Right kidney (tissue), 1 donor: ENCODE results near the gene RAB24.
"Not testable (repeated sequence)": the region's sequence is repeated elsewhere in the genome, so short reads cannot be mapped to it uniquely, and the experiment has no call there.

Source experiments
- DNase-seq: peaks from one replicate; pipeline ENCODE4 v3.0.0-alpha.2; 2016

RAB24 gene

DNA sequence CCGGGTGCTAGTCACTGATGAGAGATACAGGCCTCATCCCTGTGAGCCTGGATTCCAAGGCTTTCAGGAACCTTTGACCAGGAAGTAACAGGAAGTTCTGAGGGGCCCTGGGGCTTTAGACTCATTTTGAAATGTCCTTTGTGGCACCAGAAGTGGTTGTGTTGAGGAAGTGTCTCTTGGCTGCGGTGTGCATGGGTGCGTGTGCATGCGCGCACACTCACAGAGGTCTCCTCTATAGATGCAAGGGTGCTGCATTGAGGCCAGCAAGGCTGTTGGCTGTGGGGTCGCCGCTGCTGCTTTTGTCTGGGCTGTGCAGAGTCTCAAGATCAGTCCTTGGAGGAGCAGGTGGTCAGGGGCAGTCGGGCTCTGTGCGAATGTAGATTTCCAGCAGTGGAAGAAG is 7.6 kb downstream of the RAB24 start:
- no peak for DNase-seq

GRCh38 chr5:177294632-177295031 is 8.9 kb downstream of the RAB24 start:
- no peak for DNase-seq

GRCh38 chr5:177293819-177294581 is 9.5 kb downstream of the RAB24 start:
- no peak for DNase-seq

- no peak for DNase-seq
Observed at GRCh38 chr5:177291735-177292134, 11.8 kb downstream of the RAB24 start.

GRCh38 chr5:177290816-177291596 is 12.5 kb downstream of the RAB24 start:
- no peak for DNase-seq

- DNase-seq: no peak
Observed at GRCh38 chr5:177288191-177288590, 15.3 kb downstream of the RAB24 start.

DNA sequence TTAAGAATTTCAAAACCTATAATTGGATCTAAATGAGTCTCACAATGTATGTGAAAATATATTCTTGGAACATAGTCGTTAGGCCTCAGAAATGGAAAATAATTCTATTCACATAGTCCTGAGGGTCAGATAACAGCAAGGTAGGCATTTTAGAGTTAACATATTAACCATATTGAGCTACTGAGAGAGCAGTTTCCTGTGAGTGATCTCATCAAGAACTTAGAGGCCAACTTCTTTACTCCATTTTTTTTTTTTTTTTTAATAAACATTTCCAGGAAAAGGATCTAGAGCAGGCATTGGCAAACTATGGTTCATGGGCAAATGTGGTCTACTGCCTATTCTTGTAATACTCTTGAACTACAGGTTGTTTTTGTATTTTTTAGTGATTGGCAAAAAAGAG is 26.6 kb downstream of the RAB24 start:
- no peak for DNase-seq

DNA sequence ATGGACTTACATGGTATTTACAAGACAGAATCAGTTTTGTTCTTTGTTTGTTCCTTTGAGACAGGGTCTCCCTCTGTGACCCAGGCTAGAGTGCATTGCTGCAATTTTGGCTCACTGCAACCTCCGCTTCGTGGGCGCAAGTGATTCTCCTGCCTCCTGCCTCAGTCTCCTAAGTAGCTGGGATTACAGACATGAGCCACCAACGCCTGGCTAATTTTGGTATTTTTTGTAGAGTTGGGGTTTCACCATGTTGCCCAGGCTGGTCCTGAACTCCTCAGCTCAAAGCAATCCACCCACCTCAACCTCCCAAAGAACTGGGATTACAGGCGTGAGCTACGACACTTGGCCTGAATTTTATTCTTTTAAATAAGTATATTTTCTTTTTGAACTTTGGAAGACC is 27.6 kb downstream of the RAB24 start:
- no peak for DNase-seq

DNA sequence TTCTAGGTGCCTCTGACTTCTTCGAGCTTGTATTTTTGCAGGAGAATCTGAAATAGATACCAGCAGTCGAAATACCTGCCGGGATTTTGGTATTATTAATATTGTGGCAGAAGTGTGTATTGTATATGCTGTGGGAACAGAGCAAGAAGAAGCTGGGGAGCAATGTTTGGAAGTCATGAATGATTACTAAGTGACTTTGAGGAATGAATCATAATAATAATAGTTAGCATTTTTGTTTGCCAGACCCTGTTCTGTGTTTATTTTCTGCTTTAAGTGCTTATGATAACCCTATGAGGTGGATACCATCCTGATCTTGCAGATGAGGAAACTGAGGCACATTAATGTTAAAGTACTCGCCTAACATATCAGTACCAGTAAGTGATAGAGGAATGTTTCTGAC is 32.4 kb downstream of the RAB24 start:
- DNase-seq: no peak

DNA sequence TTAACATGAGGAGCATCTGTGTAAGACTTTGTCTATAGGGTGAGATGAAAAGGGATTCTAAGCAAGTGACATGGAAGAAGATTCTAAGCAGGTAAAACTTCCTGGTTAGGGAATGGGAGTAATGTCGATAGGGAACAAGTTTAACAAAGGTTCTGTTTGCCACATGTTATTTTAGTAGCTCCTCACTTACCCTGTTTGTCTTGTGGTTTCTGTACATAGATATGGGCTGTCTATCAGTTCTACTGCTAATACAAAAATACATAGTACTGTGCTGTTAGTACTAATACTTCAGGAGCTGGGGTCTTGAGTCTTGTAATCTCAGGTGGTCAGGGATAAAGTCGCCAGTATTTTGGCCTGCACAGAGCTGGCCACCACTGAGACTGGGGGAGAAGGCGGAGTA is 32.9 kb downstream of the RAB24 start:
- DNase-seq: no peak

GRCh38 chr5:177269976-177270375 is 33.5 kb downstream of the RAB24 start:
- DNase-seq: no peak

DNA sequence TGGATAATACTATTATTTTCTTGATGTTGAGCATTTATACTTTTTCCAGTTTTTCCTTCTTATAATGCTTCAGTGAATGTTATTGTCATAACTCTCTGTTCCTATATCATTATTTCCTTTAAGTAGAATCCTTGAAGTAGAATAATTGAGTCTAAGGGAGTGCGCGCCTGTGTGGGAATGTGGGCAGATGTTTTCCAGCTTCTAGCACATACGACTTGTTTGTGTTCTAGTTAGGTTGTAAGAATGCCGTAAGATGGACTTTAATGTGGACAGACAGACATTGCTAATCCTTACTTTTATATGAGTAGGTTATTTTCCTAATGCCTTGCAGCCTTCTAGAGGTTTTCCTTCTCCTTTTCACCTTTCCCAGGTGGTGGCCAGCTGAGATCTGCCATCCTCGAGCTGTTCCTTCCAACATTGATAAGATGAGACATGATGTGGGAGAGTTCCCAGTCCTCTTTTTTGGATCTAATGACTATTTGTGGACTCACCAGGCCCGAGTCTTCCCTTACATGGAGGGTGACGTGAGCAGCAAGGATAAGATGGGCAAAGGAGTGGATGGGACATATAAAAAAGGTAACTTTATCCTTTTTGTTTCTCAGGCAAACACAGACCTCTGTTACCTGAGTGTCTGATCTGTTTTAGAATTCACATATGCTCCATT is 34.2 kb downstream of the RAB24 start:
- no peak for DNase-seq

DNA sequence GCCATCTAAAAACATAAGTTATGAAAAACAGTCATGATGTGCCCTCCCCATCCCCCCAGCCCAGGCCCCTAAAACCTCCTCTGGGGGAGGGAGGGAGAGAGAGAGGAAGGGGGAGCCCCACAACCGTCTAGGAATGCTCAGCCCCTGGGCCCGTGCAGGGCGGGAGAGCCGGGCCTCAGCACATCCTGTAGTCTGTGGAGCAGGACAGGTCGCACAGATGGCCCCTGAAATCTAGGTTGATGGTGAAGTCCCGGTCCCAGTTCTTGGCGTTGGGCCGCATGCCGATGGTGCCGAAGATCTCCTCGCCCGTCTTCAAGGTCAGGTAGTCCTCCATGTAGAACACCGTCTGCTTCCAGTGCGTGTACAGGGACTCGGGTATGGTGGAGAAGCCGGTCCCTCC is 38.1 kb downstream of the RAB24 start:
- no peak for DNase-seq

DNA sequence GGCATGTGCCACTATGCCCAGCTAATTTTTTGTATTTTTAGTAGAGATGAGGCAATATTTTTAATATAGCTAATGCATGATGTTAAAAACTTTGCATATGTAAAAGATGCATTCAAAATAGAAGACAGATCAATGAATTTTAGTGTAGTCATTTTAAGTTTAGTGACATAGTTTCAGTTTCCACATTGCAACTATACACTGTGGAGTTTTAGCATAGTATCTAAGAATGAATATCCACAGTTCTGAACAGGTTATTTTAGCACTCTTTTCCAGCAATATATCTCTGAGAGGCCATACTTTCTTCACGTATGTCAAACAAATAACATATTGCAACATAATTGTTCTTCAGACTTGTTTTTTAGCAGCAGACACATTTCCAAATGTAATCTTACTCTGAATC is 39.3 kb downstream of the RAB24 start:
- DNase-seq: no peak

- DNase-seq: no peak
Observed at GRCh38 chr5:177261510-177261909, 42.0 kb downstream of the RAB24 start.

DNA sequence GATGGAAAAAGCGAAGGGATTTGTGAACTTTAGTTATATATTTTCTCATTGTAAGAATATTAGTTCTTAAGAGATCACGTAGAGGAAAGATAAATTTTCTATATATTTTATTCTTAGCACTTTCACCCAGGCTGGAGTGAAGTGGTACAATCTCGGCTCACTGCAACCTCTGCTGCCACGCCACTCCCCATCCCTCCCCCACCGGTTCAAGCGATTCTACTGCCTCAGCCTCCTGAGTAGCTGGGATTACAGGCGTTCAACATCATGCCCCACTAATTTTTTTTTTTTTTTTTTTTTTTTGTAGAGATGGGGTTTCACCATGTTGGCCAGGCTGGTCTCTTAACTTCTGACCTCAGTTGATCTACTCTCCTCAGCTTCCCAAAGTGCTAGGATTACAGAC is 42.6 kb downstream of the RAB24 start:
- DNase-seq: no peak

GRCh38 chr5:177258711-177259110 is 44.8 kb downstream of the RAB24 start:
- not testable (repeated sequence) for DNase-seq

DNA sequence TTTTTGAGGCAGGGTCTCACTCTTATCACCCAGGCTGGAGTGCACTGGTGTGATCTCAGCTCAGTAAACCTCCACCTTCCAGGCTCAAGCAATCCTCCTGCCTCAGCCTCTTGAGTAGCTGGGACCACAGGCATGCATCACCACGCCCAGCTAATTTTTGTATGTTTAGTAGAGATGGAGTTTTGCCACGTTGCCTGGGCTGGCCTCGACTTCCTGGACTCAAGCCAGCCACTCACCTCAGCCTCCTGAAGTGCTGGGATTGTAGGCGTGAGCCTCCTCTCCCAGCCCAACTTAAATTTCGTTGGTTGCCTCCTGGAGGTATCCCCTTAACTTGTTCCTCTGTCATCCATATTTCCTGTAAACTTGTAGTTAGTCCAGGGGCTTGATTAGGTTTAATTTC is 47.2 kb downstream of the RAB24 start:
- no peak for DNase-seq

DNA sequence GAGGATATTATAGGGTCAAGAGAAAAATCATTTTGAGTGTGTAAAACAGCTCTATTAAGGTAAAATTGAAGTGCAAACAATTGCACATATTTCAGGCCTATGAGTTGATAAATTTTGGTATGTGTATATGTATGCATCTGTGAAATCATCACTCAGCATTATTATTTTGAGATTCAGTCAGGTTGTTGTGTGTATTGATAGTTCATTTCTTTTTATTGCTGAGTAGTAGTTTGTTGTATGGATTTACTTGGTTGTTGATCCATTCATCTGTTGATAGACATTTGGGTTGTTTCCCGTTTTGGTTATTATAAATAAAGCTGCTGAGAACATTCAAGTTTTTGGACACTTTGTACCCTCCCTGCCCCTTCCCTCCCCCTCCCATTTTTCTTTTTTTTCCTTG is 50.3 kb downstream of the RAB24 start:
- DNase-seq: no peak
